Keratinocyte (primary cell): ENCODE data around the gene SLC39A11. TPM values are rescaled to one million over a fixed set of nuclear protein-coding genes. Genes with fewer than 3 reads are reported as not detected.

Source experiments
- DNase-seq: peaks from one replicate; pipeline ENCODE4 v3.0.0-alpha.2; 2011; ENCODE audit warnings: low read depth, missing footprints, low spot score
- FAIRE-seq: peaks from 2 replicates; lab custom pipeline; 2011; peaks lifted over from hg19 to GRCh38; lab: Jason Lieb, UNC
- H2AFZ ChIP-seq: 2 replicates; pipeline ENCODE4 v1.6.0; 2012; ENCODE audit warnings: low read length, control low read depth, inconsistent platforms; ENCODE audit not compliant: control insufficient read depth
- H3K27ac ChIP-seq: 2 replicates; pipeline ENCODE4 v1.5.1; 2011; ENCODE audit warnings: low read length; ENCODE audit not compliant: control insufficient read depth, insufficient read depth
- H3K27me3 ChIP-seq: 3 replicates; pipeline ENCODE4 v1.6.0; 2011; ENCODE audit warnings: low read length; ENCODE audit not compliant: control insufficient read depth, insufficient read depth; ENCODE audit errors: extremely low read depth
- H3K36me3 ChIP-seq, 2 experiments: 2 replicates in 1 of 2; 3 replicates in 1 of 2; pipeline ENCODE4 v1.5.1; 2011; ENCODE audit warnings: low read length in 2 of 2, mild to moderate bottlenecking in 1 of 2; ENCODE audit not compliant: control insufficient read depth in 2 of 2, insufficient read depth in 2 of 2; ENCODE audit errors: extremely low read depth in 1 of 2
- H3K4me1 ChIP-seq: 3 replicates; pipeline ENCODE4 v1.5.1; 2011; ENCODE audit warnings: low read length; ENCODE audit not compliant: control insufficient read depth, insufficient read depth; ENCODE audit errors: extremely low read depth
- H3K4me2 ChIP-seq: 3 replicates; pipeline ENCODE4 v1.6.0; 2011; ENCODE audit warnings: low read depth, low read length; ENCODE audit not compliant: control insufficient read depth, insufficient read depth; ENCODE audit errors: extremely low read depth
- H3K4me3 ChIP-seq, 3 experiments: fragments of 200-600 bp in 1 of 3; sonication (generic) in 1 of 3; 2 replicates in 2 of 3; 3 replicates in 1 of 3; pipeline ENCODE4 v1.5.1; 2011 to 2016; ENCODE audit warnings: low read length in 3 of 3, mild to moderate bottlenecking in 3 of 3, control low read depth in 2 of 3, inconsistent platforms in 1 of 3, low read depth in 1 of 3, mixed read lengths in 1 of 3, mixed run types in 1 of 3, moderate library complexity in 1 of 3; ENCODE audit not compliant: control insufficient read depth in 2 of 3, insufficient read depth in 2 of 3; ENCODE audit errors: extremely low read depth in 1 of 3
- H3K79me2 ChIP-seq: 2 replicates; pipeline ENCODE4 v1.6.0; 2012; ENCODE audit warnings: low read length; ENCODE audit not compliant: control insufficient read depth, insufficient read depth
- H3K9ac ChIP-seq: 3 replicates; pipeline ENCODE4 v1.6.0; 2011; ENCODE audit warnings: low read length; ENCODE audit not compliant: control insufficient read depth, insufficient read depth; ENCODE audit errors: extremely low read depth
- H3K9me1 ChIP-seq: 3 replicates; pipeline ENCODE4 v1.6.0; 2011; ENCODE audit warnings: low read length; ENCODE audit not compliant: control insufficient read depth, insufficient read depth; ENCODE audit errors: extremely low read depth
- H3K9me3 ChIP-seq: 2 replicates; pipeline ENCODE4 v1.5.1; 2012; ENCODE audit warnings: low read depth, low read length; ENCODE audit not compliant: control insufficient read depth
- H4K20me1 ChIP-seq: 3 replicates; pipeline ENCODE4 v1.6.0; 2011; ENCODE audit warnings: low read length; ENCODE audit not compliant: control insufficient read depth, insufficient read depth; ENCODE audit errors: extremely low read depth
- CTCF ChIP-seq, 3 experiments: IDR thresholded peaks in 1 of 3; conservative IDR thresholded peaks in 1 of 3; optimal IDR thresholded peaks in 1 of 3; 2 replicates in 2 of 3; 3 replicates in 1 of 3; pipeline versions ENCODE3 to v1.5.1; 2011; ENCODE audit warnings: low read length in 3 of 3, mild to moderate bottlenecking in 3 of 3, moderate library complexity in 2 of 3, control low read depth in 1 of 3, inconsistent platforms in 1 of 3; ENCODE audit not compliant: insufficient read depth in 2 of 3; ENCODE audit errors: extremely low read depth in 1 of 3
- EZH2 ChIP-seq: IDR thresholded peaks from one replicate; pipeline ENCODE4 v1.6.1; 2012; ENCODE audit warnings: inconsistent platforms, mild to moderate bottlenecking, low read length, moderate library complexity
- dilution Hi-C: fragments of 300-500 bp; cut with MboI; formaldehyde crosslinking; loops from one replicate; pipeline ENCODE4 v1.7.0; 2020; ENCODE audit warnings: low sequenced_read_pairs; ENCODE audit not compliant: extremely low pct_ligation_motif_present
- polyA plus RNA-seq, 5 experiments: library from polyadenylated mRNA; depleted of rRNA in 3 of 5; stranded (reverse) in 3 of 5; stranded (forward) in 1 of 5; unstranded in 1 of 5; fragments of >200 nt; gene quantifications; 1 replicate in 1 of 5; 2 replicates in 3 of 5; 3 replicates in 1 of 5; pipeline versions ENCODE4 v1.2.1 to v1.2.3, GENCODE V29; 2011 to 2012; ENCODE audit warnings: missing spikeins in 2 of 5, low read depth in 1 of 5, low replicate concordance in 1 of 5

Gene SLC39A11
- polyA plus RNA-seq, 1 donor (not counting 4 experiments of a cell fraction or from before 2014, with no cell fraction given): 11.5 TPM

- Histone ChIP-seq H3K79me2 (no peaks in the 10 kb centered on the region), H3K27me3 (no peaks in the 10 kb centered on the region), H3K9ac (peak overlapping the region; percentile 7), H3K4me3 (no peak overlapping the region), H3K36me3 (no peaks in the 10 kb centered on the region), H3K4me1 (peaks cover 34% of the 10 kb centered on the region), H3K9me1 (no peaks in the 10 kb centered on the region), H2AFZ (peak overlapping the region; percentile 1), H3K4me2 (peak overlapping the region; percentile 63), H4K20me1 (no peaks in the 10 kb centered on the region), H3K9me3 (no peaks in the 10 kb centered on the region), H3K27ac (no peak overlapping the region)
- DNase-seq (no peak), FAIRE-seq (peak; percentile 26)
- dilution Hi-C loops: no loop called here
- TF ChIP-seq CTCF (optimal IDR thresholded peaks at IDR 0.05 in 1 of 3, IDR thresholded peaks at IDR 0.05 in 1 of 3, conservative IDR thresholded peaks at IDR 0.05 in 1 of 3; ENCODE audit: extremely low read depth in 1 of 3, insufficient read depth in 2 of 3, low read length in 3 of 3) (no peak), EZH2 (no peak)
Observed at GRCh38 chr17:72635034-72635635, 457.4 kb downstream of the SLC39A11 start.

GRCh38 chr17:72634621-72635020, 457.9 kb downstream of the SLC39A11 start:
- Histone ChIP-seq H3K9ac (no peak overlapping the region), H3K79me2 (no peaks in the 10 kb centered on the region), H3K4me1 (peaks cover 32% of the 10 kb centered on the region), H3K36me3 (no peaks in the 10 kb centered on the region), H3K27me3 (no peaks in the 10 kb centered on the region), H2AFZ (peak overlapping the region; percentile 1), H3K4me2 (peak overlapping the region; percentile 63), H4K20me1 (no peaks in the 10 kb centered on the region), H3K9me1 (no peaks in the 10 kb centered on the region), H3K27ac (no peak overlapping the region), H3K4me3 (no peak overlapping the region), H3K9me3 (no peaks in the 10 kb centered on the region)
- TF ChIP-seq EZH2: no peak
- TF ChIP-seq CTCF (optimal IDR thresholded peaks at IDR 0.05 in 1 of 3, IDR thresholded peaks at IDR 0.05 in 1 of 3, conservative IDR thresholded peaks at IDR 0.05 in 1 of 3; ENCODE audit: extremely low read depth in 1 of 3, insufficient read depth in 2 of 3, low read length in 3 of 3): peak in 1 of 3 experiments; percentile 15
- peak; percentile 95 for FAIRE-seq
- no peak for DNase-seq
- dilution Hi-C loops: no loop called here
